GM20431 (cell line): ENCODE measurements around the gene PALM.
"Not testable (repeated sequence)": the region's sequence is repeated elsewhere in the genome, so short reads cannot be mapped to it uniquely, and the experiment has no call there.

ENCODE experiments used
- in situ Hi-C: fragments of 300-500 bp; cut with MseI, MboI; formaldehyde crosslinking; loops from one replicate; pipeline ENCODE4 v1.15.0; 2020; ENCODE audit warnings: low sequenced_read_pairs; ENCODE audit not compliant: unreplicated experiment

PALM gene

GRCh38 chr19:702847-703246, 5.9 kb upstream of the PALM start:
- in situ Hi-C loops = not testable (repeated sequence)

GRCh38 chr19:703329-703650, 5.4 kb upstream of the PALM start:
- in situ Hi-C loops = no loop called here

GRCh38 chr19:703651-704446, 4.9 kb upstream of the PALM start:
- in situ Hi-C loops = no loop called here

GRCh38 chr19:704447-704741, 4.3 kb upstream of the PALM start:
- in situ Hi-C loops = no loop called here

- in situ Hi-C loops = no loop called here
These were observed 645 bp downstream of the PALM start for GRCh38 chr19:709196-709964.

GRCh38 chr19:709965-710571, 1.3 kb downstream of the PALM start:
- in situ Hi-C loops = no loop called here

- in situ Hi-C loops = no loop called here
These were observed 2.0 kb downstream of the PALM start for GRCh38 chr19:710767-711166.

- in situ Hi-C loops = no loop called here
These were observed 2.5 kb downstream of the PALM start for GRCh38 chr19:711254-711653.

GRCh38 chr19:715347-715746, 6.6 kb downstream of the PALM start:
- in situ Hi-C loops = no loop called here

- in situ Hi-C loops = no loop called here
These were observed 9.7 kb downstream of the PALM start for GRCh38 chr19:718251-718951.

- in situ Hi-C loops = no loop called here
These were observed 10.3 kb downstream of the PALM start for GRCh38 chr19:718991-719512.

GRCh38 chr19:719636-720344, 11.1 kb downstream of the PALM start:
- in situ Hi-C loops = no loop called here

GRCh38 chr19:720345-721160, 11.8 kb downstream of the PALM start:
- in situ Hi-C loops = no loop called here

- in situ Hi-C loops = no loop called here
These were observed 13.9 kb downstream of the PALM start for GRCh38 chr19:722553-723101.

- in situ Hi-C loops = no loop called here
These were observed 14.5 kb downstream of the PALM start for GRCh38 chr19:723247-723646.

GRCh38 chr19:723714-724113, 15.0 kb downstream of the PALM start:
- in situ Hi-C loops = no loop called here

GRCh38 chr19:725461-726089, 16.8 kb downstream of the PALM start:
- in situ Hi-C loops = no loop called here
